Heart right ventricle (tissue), 16 donors: ENCODE results near the gene FGD4. TPM values are rescaled to one million over a fixed set of nuclear protein-coding genes. Genes with fewer than 3 reads are reported as not detected.

Experiments
- ATAC-seq, 8 donors: fragments of 200-7000 bp; cut with Tn5 transposase; one replicate each; pipeline ENCODE4 v1.9.1; 2020; ENCODE audit warnings: mild to moderate bottlenecking in 8 of 8, moderate library complexity in 8 of 8, moderate number of reproducible peaks in 1 of 8
- DNase-seq, 2 donors: peaks; one replicate each; pipeline ENCODE4 v3.0.0-alpha.2; 2020
- H3K27ac ChIP-seq, 10 donors: fragments of 200-600 bp; sonication (generic) in 2 of 10; one replicate each; pipeline versions ENCODE4 v1.5.0 to v1.8.0; 2020 to 2022; ENCODE audit warnings: mild to moderate bottlenecking in 3 of 10
- H3K27me3 ChIP-seq, 7 donors: fragments of 200-600 bp; one replicate each; pipeline ENCODE4 v1.8.0; 2021 to 2022; ENCODE audit warnings: mild to moderate bottlenecking in 2 of 7
- H3K36me3 ChIP-seq, 9 donors: fragments of 200-600 bp; sonication (generic) in 1 of 9; one replicate each; pipeline versions ENCODE4 v1.5.0 to v1.8.0; 2020 to 2022; ENCODE audit warnings: mild to moderate bottlenecking in 2 of 9
- H3K4me1 ChIP-seq, 9 donors: fragments of 200-600 bp; sonication (generic) in 1 of 9; one replicate each; pipeline versions ENCODE4 v1.5.0 to v1.8.0; 2020 to 2022; ENCODE audit warnings: mild to moderate bottlenecking in 4 of 9
- H3K4me3 ChIP-seq, 10 donors: fragments of 200-600 bp; sonication (generic) in 2 of 10; one replicate each; pipeline versions ENCODE4 v1.5.0 to v1.8.0; 2020 to 2022; ENCODE audit warnings: mild to moderate bottlenecking in 7 of 10, moderate library complexity in 2 of 10
- H3K9me3 ChIP-seq, 11 donors: fragments of 200-600 bp in 10 of 11; sonication (generic) in 2 of 11; one replicate each; pipeline versions ENCODE4 v1.5.0 to v1.8.0; 2013 to 2022; ENCODE audit warnings: mild to moderate bottlenecking in 2 of 11, control low read depth in 1 of 11, moderate library complexity in 1 of 11
- WGBS, 2 donors: extraction: QIAGEN DNeasy Blood & Tissue Kit; methylation state at CpG; one replicate each; pipeline ENCODE4 v1.1.7; 2013; ENCODE audit warnings: inconsistent platforms in 1 of 2; 5-methylcytosine and 5-hydroxymethylcytosine counted together
- intact Hi-C, 10 donors: fragments of 100-400 bp; cut with DNase I; formaldehyde crosslinking; loops; one replicate each; pipeline versions ENCODE4 v1.11.1 to v1.14.2; 2022
- polyA plus RNA-seq, 2 donors: library from polyadenylated mRNA; stranded (reverse); fragments of 200-250 nt; gene quantifications; one replicate each; pipeline ENCODE4 v1.2.3, GENCODE V29; 2013
- total RNA-seq, 10 donors: library from RNA; stranded (reverse); fragmentation: NEBNext Ultra II Directional in 3 of 10; extraction: Animal tissue kit (Norgen Biotek cat#: 25700) in 3 of 10; gene quantifications; one replicate each; pipeline versions ENCODE4 v1.2.1 to v1.2.4, GENCODE V29; 2021 to 2023
- TF ChIP-seq, protein P1 (sequence below), 9 donors: fragments of 200-600 bp; sonication (generic) in 2 of 9; IDR thresholded peaks; one replicate each; pipeline versions ENCODE4 v1.5.0 to v1.8.0; 2021 to 2022; ENCODE audit warnings: antibody characterized with exemption in 9 of 9, mild to moderate bottlenecking in 5 of 9, moderate library complexity in 1 of 9
- donor health status: Arrhythmogenic right ventricular cardiomyopathy.
- donor health status: ischemic (EF 13 %, LVEDD 7.1; RV severe dilation, severe dysfunction).
- donor health status: healthy with polysubstance abuse.
- donor health status: DM: no; HTN: yes; CAD: no.
- donor health status: DM: no; HTN: no; CAD: no.
- donor health status: ischemic (EF 25% LVEDD 6.9; RV normal size, moderate dysfunction).
- donor health status: ischemic (EF 25% LVEDD 5.7; RV mildly dilated, moderate dysfunction).
- donor health status: healthy.
- donor health status: DM: yes; HTN: yes; CAD: no.
- donor health status: Ischemic cardiomyopathy.
- donor health status: ischemic (EF 35%, LVEDD 5.7; RV mildly dilated, moderate dysfunction).
- donor health status: nonischemic (EF 11% LVEDD 7.7; RV severe dilation, severe dysfunction).
- donor health status: DM: yes; HTN: yes; CAD: no.
- donor health status: PGD.
- donor health status: ischemic (EF 29% LVEDD 5.4; RV normal size, mild dysfunction).
- donor health status: nonischemic (EF 23%, LVEDD 6.1; RV moderate dilation, normal function).

FGD4 gene
- total and polyA plus RNA-seq, 12 donors = 2.6 to 36.9 (median 25.5) TPM

DNA sequence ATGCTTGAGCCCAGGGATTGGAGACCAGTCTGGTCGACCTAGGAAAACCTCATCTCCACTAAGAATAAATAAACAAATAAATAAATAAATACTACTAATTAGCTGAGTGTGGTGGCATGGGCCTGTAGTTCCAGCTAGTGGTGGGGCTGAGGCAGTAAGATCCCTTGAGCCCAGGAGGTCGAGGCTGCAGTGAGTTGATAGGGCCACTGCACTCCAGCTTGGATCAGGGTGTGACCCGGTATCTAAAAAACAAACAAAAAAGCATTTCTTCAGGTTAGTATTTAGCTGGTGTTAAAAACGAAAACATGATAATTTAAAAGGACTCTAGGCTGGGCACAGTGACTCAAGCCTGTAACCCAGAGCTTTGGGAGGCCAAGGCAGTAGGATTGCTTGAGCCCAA is 1.2 kb upstream of the FGD4 start:
- TF ChIP-seq, protein P1, sequence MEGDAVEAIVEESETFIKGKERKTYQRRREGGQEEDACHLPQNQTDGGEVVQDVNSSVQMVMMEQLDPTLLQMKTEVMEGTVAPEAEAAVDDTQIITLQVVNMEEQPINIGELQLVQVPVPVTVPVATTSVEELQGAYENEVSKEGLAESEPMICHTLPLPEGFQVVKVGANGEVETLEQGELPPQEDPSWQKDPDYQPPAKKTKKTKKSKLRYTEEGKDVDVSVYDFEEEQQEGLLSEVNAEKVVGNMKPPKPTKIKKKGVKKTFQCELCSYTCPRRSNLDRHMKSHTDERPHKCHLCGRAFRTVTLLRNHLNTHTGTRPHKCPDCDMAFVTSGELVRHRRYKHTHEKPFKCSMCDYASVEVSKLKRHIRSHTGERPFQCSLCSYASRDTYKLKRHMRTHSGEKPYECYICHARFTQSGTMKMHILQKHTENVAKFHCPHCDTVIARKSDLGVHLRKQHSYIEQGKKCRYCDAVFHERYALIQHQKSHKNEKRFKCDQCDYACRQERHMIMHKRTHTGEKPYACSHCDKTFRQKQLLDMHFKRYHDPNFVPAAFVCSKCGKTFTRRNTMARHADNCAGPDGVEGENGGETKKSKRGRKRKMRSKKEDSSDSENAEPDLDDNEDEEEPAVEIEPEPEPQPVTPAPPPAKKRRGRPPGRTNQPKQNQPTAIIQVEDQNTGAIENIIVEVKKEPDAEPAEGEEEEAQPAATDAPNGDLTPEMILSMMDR (IDR thresholded peaks at IDR 0.05) = no peak
- H3K36me3 ChIP-seq = no peaks in the 10 kb centered on the region
- peak overlapping the region in 2 of 10 donors; percentile 86 to 94 for H3K4me3 ChIP-seq
- no peak for DNase-seq
- H3K27ac ChIP-seq = no peak overlapping the region
- no peaks in the 10 kb centered on the region for H3K9me3 ChIP-seq
- no peak for ATAC-seq
- peaks cover 0 to 32% (median 0%) of the 10 kb centered on the region in 7 donors for H3K27me3 ChIP-seq
- 92 to 96% methylated on average over 4 of the region's 4 CpGs for WGBS, 2 donors
- peaks cover 0 to 32% (median 21%) of the 10 kb centered on the region in 9 donors for H3K4me1 ChIP-seq
- intact Hi-C loops = loop anchor here in 2 of 10 donors (5.0 kb wide), 1 partner anchor 54 kb away; no protein-coding TSS in a partner anchor

DNA sequence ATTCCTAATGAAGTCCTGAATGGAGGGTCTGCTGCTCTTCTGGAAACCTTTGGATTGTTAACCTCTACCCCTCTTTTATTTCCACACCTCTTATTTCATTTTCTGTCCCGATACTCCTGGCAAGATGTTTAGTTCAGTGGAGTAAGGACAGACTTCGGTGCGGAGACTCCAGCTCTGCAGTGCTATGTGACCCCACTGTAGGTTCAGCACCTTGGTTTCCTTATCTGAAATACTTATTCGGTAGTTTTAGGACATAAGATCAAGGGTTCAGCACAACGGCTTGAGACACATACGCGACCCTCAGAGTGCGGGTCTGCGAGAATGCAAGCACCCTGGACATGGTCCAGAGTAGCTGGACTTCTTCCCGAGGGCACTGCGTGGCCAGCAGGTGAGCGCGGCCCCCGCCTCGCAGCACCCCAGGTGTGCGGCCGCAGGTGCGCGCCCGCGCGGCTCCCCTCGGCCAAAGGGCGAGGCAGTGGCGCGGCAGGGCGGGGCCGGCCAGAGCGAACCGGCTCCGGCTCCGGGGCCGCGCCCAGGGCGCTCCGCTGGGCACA is 465 bp upstream of the FGD4 start:
- H3K4me3 ChIP-seq = peak overlapping the region; percentile 62 to 98 (median 89)
- no peak for ATAC-seq
- no peaks in the 10 kb centered on the region for H3K9me3 ChIP-seq
- 2 to 3% methylated on average over 28 to 36 of the region's 36 CpGs for WGBS, 2 donors
- intact Hi-C loops = loop anchor here in 2 of 10 donors (5.0 kb wide), 1 partner anchor 53 kb away; no protein-coding TSS in a partner anchor
- no peak for DNase-seq
- TF ChIP-seq, protein P1 (IDR thresholded peaks at IDR 0.05) = no peak
- peaks cover 0 to 32% (median 0%) of the 10 kb centered on the region in 7 donors for H3K27me3 ChIP-seq
- H3K27ac ChIP-seq = peak overlapping the region; percentile 64 to 93 (median 82)
- no peaks in the 10 kb centered on the region for H3K36me3 ChIP-seq
- H3K4me1 ChIP-seq = peaks cover 0 to 39% (median 21%) of the 10 kb centered on the region in 9 donors

DNA sequence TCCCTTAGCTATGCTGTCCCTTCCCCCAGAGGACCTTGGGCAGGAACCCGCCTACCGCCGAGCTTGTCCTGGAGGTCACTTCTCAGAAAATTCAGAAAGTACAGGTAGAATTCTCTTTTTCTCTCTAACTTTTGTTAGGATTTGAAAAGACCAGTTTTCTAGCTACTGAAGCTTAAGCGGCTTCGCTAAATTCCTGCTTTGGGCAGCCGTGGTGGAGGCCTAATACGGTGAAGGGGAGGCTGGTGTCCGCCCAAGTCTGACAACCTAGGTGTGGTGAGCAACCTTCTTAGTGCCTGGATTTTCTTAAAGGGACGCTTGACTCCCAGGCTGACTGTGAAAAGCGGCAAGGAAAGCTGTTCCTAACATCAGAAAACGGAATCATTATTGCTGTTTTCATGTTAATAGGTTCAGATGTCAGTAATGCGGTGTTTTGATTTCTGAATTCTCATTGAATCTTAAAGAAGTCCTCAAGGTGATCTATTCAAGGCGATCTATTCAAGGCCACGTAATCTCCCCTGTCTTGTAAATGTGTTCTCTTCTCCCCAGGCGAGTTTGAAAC is 835 bp downstream of the FGD4 start:
- 19 to 23% methylated on average over 15 of the region's 15 CpGs for WGBS, 2 donors
- intact Hi-C loops = loop anchor here in 1 of 10 donors (5.0 kb wide), 1 partner anchor 52 kb away; no protein-coding TSS in a partner anchor
- Histone ChIP-seq H3K4me1 (peaks cover 0 to 39% (median 21%) of the 10 kb centered on the region in 9 donors), H3K27me3 (peaks cover 0 to 32% (median 0%) of the 10 kb centered on the region in 7 donors), H3K36me3 (no peaks in the 10 kb centered on the region), H3K9me3 (no peaks in the 10 kb centered on the region), H3K4me3 (peak overlapping the region; percentile 62 to 98 (median 89)), H3K27ac (peak overlapping the region; percentile 64 to 93 (median 82))
- ATAC-seq = peak in 6 of 8 donors; percentile 12 to 46 (median 30)
- TF ChIP-seq, protein P1 (IDR thresholded peaks at IDR 0.05) = no peak
- no peak for DNase-seq

DNA sequence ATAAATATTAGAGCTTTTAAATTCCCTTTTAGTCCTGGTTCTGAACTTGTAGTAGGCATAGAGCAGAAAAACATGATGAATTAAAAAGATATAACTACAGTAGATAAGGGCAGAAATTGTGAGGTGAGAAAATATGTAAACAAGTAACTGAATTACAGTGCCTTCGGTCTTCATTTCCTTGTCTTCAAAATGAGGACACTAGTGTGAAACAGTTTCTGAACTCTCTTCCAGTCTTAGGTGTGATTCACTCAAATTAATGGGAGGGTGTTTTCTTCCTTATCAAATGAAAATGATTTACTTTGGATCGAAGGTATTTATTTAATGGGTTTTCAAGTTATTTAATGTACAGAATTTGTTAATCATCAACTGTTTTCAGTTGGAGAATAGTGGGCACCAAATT is 1.5 kb downstream of the FGD4 start:
- intact Hi-C loops = loop anchor here in 1 of 10 donors (5.0 kb wide), 1 partner anchor 51 kb away; no protein-coding TSS in a partner anchor
- Histone ChIP-seq H3K9me3 (no peaks in the 10 kb centered on the region), H3K4me1 (peaks cover 0 to 39% (median 21%) of the 10 kb centered on the region in 9 donors), H3K27ac (peak overlapping the region in 2 of 10 donors; percentile 79 to 84), H3K4me3 (peak overlapping the region in 9 of 10 donors; percentile 62 to 98 (median 89)), H3K27me3 (peaks cover 0 to 32% (median 0%) of the 10 kb centered on the region in 7 donors), H3K36me3 (no peaks in the 10 kb centered on the region)
- 57 to 63% methylated on average over 2 of the region's 2 CpGs for WGBS, 2 donors
- DNase-seq = no peak
- ATAC-seq = no peak
- TF ChIP-seq, protein P1 (IDR thresholded peaks at IDR 0.05) = no peak
